Transverse colon (tissue), 4 donors: ENCODE data around the gene DMRTC2. TPM values are rescaled to one million over a fixed set of nuclear protein-coding genes. Genes with fewer than 3 reads are reported as not detected.
"Not testable (repeated sequence)": the region's sequence is repeated elsewhere in the genome, so short reads cannot be mapped to it uniquely, and the experiment has no call there.

Experiments
- DNase-seq: peaks from one replicate; pipeline ENCODE4 v3.0.0-alpha.2; 2019
- H3K27ac ChIP-seq, 4 donors: fragments of 200-600 bp; sonication (generic); 2 replicates each; pipeline ENCODE4 v1.5.1; 2016 to 2018; ENCODE audit warnings: inconsistent platforms in 4 of 4
- H3K27me3 ChIP-seq: fragments of 200-600 bp; sonication (generic); 2 replicates; pipeline ENCODE4 v1.5.1; 2017; ENCODE audit warnings: inconsistent platforms
- H3K36me3 ChIP-seq, 4 donors: fragments of 200-600 bp; sonication (generic); 2 replicates each; pipeline ENCODE4 v1.5.1; 2017 to 2019; ENCODE audit warnings: inconsistent platforms in 4 of 4
- H3K4me1 ChIP-seq, 4 donors: fragments of 200-600 bp; sonication (generic); 2 replicates each; pipeline ENCODE4 v1.5.1; 2017 to 2020; ENCODE audit warnings: inconsistent platforms in 4 of 4
- H3K4me3 ChIP-seq, 4 donors: fragments of 200-600 bp; sonication (generic); 1 replicate in 1 of 4; 2 replicates in 3 of 4; pipeline versions ENCODE4 v1.5.1 to v1.6.1; 2017 to 2019; ENCODE audit warnings: inconsistent platforms in 4 of 4
- H3K9me3 ChIP-seq, 2 donors: fragments of 200-600 bp; sonication (generic); 2 replicates each; pipeline ENCODE4 v1.5.1; 2017 to 2019; ENCODE audit warnings: inconsistent platforms in 2 of 2
- EP300 ChIP-seq: sonication (generic); formaldehyde crosslinking; IDR thresholded peaks from one replicate; pipeline ENCODE4 v1.6.1; 2017; ENCODE audit warnings: antibody characterized with exemption, low read depth
- POLR2A ChIP-seq: fragments of 450-650 bp; IDR thresholded peaks from one replicate; pipeline ENCODE4 v1.6.1; 2016; ENCODE audit warnings: antibody characterized with exemption, mild to moderate bottlenecking, moderate library complexity
- POLR2AphosphoS5 ChIP-seq, 3 donors: sonication (generic); formaldehyde crosslinking; IDR thresholded peaks; one replicate each; pipeline ENCODE4 v1.6.1; 2016; ENCODE audit warnings: antibody characterized with exemption in 3 of 3
- WGBS, 2 donors: methylation state at CpG; one replicate each; pipeline ENCODE4 v1.1.5; 2018; ENCODE audit warnings: low coverage in 1 of 2; 5-methylcytosine and 5-hydroxymethylcytosine counted together
- in situ Hi-C, 4 donors: fragments of 200-750 bp; cut with MboI; loops; one replicate each; pipeline versions ENCODE4 v1.15.0 to v1.15.1; 2017; ENCODE audit warnings: low sequenced_read_pairs in 3 of 4, low pct_ligation_motif_present in 1 of 4, low pct_unique_long_range_greater_than_20kb in 1 of 4
- intact Hi-C: fragments of 100-400 bp; cut with DNase I; formaldehyde crosslinking; loops from one replicate; pipeline ENCODE4 v1.15.1; 2023; ENCODE audit warnings: low total_unique reads
- total RNA-seq, 4 donors: library from RNA; depleted of rRNA; stranded (reverse); fragments of >200 nt; gene quantifications; one replicate each; pipeline ENCODE4 v1.1.0, GENCODE V29; 2016
- TF ChIP-seq, protein P1 (sequence below), 5 experiments: fragments of 200-600 bp in 3 of 5; fragments of 450-650 bp in 2 of 5; sonication (generic) in 3 of 5; IDR thresholded peaks; 1 replicate in 2 of 5; 2 replicates in 3 of 5; pipeline ENCODE4 v1.5.1; 2016 to 2017; ENCODE audit warnings: antibody characterized with exemption in 5 of 5, inconsistent platforms in 3 of 5, mild to moderate bottlenecking in 2 of 5, moderate library complexity in 1 of 5

The DMRTC2 gene
- total RNA-seq, 4 donors from 2014 or later = not detected

GRCh38 chr19:41872384-41872774 is 27.5 kb downstream of the DMRTC2 start:
- H3K27me3 ChIP-seq = no peaks in the 10 kb centered on the region
- in situ Hi-C loops = loop anchor here in 3 of 4 donors (5.0 to 10.0 kb wide), 3 partner anchors 75 to 82 kb away; partner anchors contain the start of gene RABAC1 (in 1 of the 3)
- TF ChIP-seq, protein P1, sequence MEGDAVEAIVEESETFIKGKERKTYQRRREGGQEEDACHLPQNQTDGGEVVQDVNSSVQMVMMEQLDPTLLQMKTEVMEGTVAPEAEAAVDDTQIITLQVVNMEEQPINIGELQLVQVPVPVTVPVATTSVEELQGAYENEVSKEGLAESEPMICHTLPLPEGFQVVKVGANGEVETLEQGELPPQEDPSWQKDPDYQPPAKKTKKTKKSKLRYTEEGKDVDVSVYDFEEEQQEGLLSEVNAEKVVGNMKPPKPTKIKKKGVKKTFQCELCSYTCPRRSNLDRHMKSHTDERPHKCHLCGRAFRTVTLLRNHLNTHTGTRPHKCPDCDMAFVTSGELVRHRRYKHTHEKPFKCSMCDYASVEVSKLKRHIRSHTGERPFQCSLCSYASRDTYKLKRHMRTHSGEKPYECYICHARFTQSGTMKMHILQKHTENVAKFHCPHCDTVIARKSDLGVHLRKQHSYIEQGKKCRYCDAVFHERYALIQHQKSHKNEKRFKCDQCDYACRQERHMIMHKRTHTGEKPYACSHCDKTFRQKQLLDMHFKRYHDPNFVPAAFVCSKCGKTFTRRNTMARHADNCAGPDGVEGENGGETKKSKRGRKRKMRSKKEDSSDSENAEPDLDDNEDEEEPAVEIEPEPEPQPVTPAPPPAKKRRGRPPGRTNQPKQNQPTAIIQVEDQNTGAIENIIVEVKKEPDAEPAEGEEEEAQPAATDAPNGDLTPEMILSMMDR (IDR thresholded peaks at IDR 0.05) = no peak
- H3K4me3 ChIP-seq = no peak overlapping the region
- no peaks in the 10 kb centered on the region for H3K9me3 ChIP-seq
- H3K27ac ChIP-seq = peak overlapping the region; percentile 48 to 78 (median 58)
- peaks cover 0 to 17% (median 7%) of the 10 kb centered on the region in 4 donors for H3K36me3 ChIP-seq
- peaks cover 10 to 62% (median 23%) of the 10 kb centered on the region in 4 donors for H3K4me1 ChIP-seq
- 89 to 90% methylated on average over 9 to 12 of the region's 12 CpGs for WGBS, 2 donors
- no peak for DNase-seq
- intact Hi-C loops = loop anchor here (5.0 kb wide), 1 partner anchor 85 kb away; the partner anchor contains the start of gene RABAC1

DNA sequence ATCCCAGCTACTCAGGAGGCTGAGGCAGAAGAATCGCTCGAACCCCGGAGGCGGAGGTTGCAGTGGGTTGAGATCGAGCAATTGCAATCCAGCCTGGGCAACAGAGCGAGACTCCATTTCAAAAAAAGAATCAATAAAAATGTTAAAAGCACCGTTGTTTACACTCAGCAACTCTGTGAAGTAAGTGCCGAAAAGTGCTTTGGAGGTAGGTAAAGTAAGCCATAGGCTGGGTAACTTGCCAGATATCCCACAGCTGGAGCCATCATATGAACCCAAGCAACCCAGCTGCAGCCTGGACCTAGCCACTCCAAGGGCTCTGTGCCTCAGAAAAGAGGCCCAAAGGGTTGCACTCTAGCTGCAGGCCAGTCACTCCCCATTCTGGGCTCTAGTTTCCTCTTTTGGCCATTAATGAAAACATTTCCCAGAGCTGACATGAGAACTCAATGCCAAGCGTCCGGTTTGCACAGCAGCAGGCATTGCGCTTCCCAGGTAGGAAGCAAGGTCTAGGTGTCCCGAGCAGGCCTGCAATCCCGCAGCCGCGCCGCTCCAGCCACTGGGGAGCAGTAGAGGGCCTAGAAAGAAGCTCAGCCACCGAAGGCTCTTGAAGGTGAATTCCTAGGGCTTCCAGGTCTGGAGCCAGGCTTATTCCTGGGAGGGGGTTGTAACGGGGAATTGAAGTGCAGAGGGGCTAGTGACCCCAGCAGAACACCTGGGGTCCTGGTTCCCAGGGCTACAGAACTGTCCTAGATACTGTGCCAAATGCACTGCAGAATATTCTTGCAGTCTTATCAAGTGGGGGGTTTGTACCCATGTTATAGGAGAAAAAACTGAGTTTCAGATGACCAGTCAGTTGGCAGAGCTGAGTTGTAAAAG is 28.2 kb downstream of the DMRTC2 start:
- intact Hi-C loops = loop anchor here (5.0 kb wide), 1 partner anchor 84 kb away; the partner anchor contains the start of gene RABAC1
- DNase-seq = peak; percentile 87
- Histone ChIP-seq H3K4me1 (peaks cover 4 to 56% (median 22%) of the 10 kb centered on the region in 4 donors), H3K27me3 (no peaks in the 10 kb centered on the region), H3K4me3 (no peak overlapping the region), H3K36me3 (peaks cover 0 to 17% (median 7%) of the 10 kb centered on the region in 4 donors), H3K27ac (peak overlapping the region; percentile 42 to 60 (median 52)), H3K9me3 (no peaks in the 10 kb centered on the region)
- in situ Hi-C loops = loop anchor here in 3 of 4 donors (5.0 to 10.0 kb wide), 3 partner anchors 74 to 82 kb away; partner anchors contain the start of gene RABAC1 (in 1 of the 3)
- no peak for TF ChIP-seq EP300
- peak; percentile 6 for TF ChIP-seq POLR2A
- TF ChIP-seq, protein P1 (IDR thresholded peaks at IDR 0.05) = peak; percentile 60 to 84 (median 74)
- peak in 1 of 3 donors; percentile 5 for TF ChIP-seq POLR2AphosphoS5 (IDR thresholded peaks at IDR 0.05)
- 41 to 56% methylated on average over 13 to 18 of the region's 18 CpGs for WGBS, 2 donors

- in situ Hi-C loops = loop anchor here in 1 of 4 donors (10.0 kb wide), 1 partner anchor 79 kb away; the partner anchor contains the start of gene RABAC1
- WGBS, 2 donors = 67 to 71% methylated on average over 3 of the region's 3 CpGs
- intact Hi-C loops = not testable (repeated sequence)
These were observed 31.1 kb downstream of the DMRTC2 start for GRCh38 chr19:41875973-41876372.

DNA sequence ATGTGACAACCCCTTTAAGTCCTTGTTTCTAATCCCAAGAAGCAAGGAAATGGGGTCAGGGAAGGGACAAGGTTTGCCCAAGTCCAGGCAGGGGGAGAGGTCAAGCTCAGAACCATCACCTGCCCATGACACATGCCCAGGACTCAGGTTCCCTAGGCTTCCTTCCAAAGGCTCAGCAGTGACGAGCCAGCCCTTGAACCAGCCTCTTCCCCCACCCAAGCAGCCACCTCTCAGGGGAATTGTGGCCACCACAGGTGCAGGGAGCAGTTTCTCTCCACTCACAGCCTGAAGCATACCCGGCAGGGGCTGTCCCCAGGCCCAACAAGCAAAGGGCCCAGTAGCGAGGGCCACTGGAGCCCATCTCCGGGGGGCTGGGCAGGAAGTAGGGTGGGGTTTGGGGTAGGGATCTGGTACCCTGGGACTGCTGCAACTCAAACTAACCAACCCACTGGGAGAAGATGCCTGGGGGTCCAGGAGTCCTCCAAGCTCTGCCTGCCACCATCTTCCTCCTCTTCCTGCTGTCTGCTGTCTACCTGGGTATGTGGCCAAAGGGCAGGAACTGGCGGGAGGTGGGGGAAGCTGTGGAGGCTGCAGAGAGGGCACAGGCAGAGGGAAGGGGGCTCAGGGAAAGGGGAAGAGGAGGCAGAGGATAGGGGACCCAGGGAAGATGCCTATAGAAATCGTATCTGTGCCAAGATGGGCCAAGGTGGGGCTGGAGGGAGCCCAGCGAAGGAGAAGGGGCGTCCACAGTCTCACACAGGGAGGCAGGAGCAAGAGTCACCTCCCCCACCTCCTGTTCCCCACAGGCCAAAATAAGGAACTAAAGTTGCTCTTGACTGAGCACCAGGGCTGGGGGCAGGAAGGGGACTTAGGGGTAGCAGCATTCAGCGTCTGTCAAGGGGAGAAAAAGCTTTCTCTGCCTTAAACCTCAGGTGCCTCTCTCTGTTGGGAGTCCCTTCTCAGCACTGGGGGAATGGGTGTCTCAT is 32.3 kb downstream of the DMRTC2 start, which contains the start of gene CD79A:
Gene CD79A, plus strand, starts transcription at position 433 of the 986 bp plus-strand sequence. Its CDS starts 26 bp downstream, at position 459.
- no peak for TF ChIP-seq POLR2A
- TF ChIP-seq POLR2AphosphoS5 (IDR thresholded peaks at IDR 0.05) = peak in 1 of 3 donors; percentile 16

More at GRCh38 chr19:41875973-41876372, 31.1 kb downstream of the DMRTC2 start:
- H3K27me3 ChIP-seq, DNase-seq, H3K36me3 ChIP-seq, H3K4me3 ChIP-seq, H3K9me3 ChIP-seq: not testable (repeated sequence)
- peak overlapping the region; percentile 52 to 74 (median 60) for H3K27ac ChIP-seq
- H3K4me1 ChIP-seq = peaks cover 0 to 27% (median 3%) of the 10 kb centered on the region in 4 donors

More for the DNA sequence above, 32.3 kb downstream of the DMRTC2 start, which contains the start of gene CD79A:
- peak within 1 kb of the TSS in 1 of 4 donors; percentile 18 for H3K4me3 ChIP-seq
- H3K27ac ChIP-seq = peak within 1 kb of the TSS; percentile 52 to 74 (median 60)
- intact Hi-C loops (no loop called here), in situ Hi-C loops (loop anchor here in 1 of 4 donors (10.0 kb wide), 1 partner anchor 78 kb away; the partner anchor contains the start of gene RABAC1)
- H3K4me1 ChIP-seq = peaks cover 0 to 22% (median 3%) of the 10 kb centered on the region in 4 donors
- DNase-seq = peak; percentile 67
- WGBS, 2 donors = 67 to 89% methylated on average over 3 to 9 of the region's 9 CpGs
- H3K27me3 ChIP-seq = no peaks in the 10 kb centered on the region
- no peaks in the 10 kb centered on the region for H3K36me3 ChIP-seq
- no peaks in the 10 kb centered on the region for H3K9me3 ChIP-seq
